Hepatocyte (in vitro differentiated cells): ENCODE measurements around the gene GALNT13. TPM values are rescaled to one million over a fixed set of nuclear protein-coding genes. Genes with fewer than 3 reads are reported as not detected.

Experiments used
- DNase-seq: peaks from one replicate; pipeline ENCODE4 v3.0.0-alpha.2; 2016; ENCODE audit warnings: low spot score
- H2AFZ ChIP-seq: fragments of 200-600 bp; sonication (generic); 2 replicates; pipeline ENCODE4 v1.6.0; 2016; ENCODE audit warnings: antibody characterized with exemption, mild to moderate bottlenecking
- H3K27ac ChIP-seq: fragments of 200-600 bp; sonication (generic); 2 replicates; pipeline ENCODE4 v1.5.1; 2016; ENCODE audit warnings: mild to moderate bottlenecking
- H3K27me3 ChIP-seq: fragments of 200-600 bp; sonication (generic); 2 replicates; pipeline ENCODE4 v1.6.1; 2016
- H3K36me3 ChIP-seq: fragments of 200-600 bp; sonication (generic); replicated peaks from 2 replicates; pipeline ENCODE4 v1.5.1; 2016; ENCODE audit warnings: low read depth; ENCODE audit not compliant: insufficient read depth
- H3K4me1 ChIP-seq: fragments of 200-600 bp; sonication (generic); 2 replicates; pipeline ENCODE4 v1.5.1; 2016; ENCODE audit warnings: mild to moderate bottlenecking, moderate library complexity; ENCODE audit not compliant: insufficient read depth
- H3K4me2 ChIP-seq: fragments of 200-600 bp; sonication (generic); 2 replicates; pipeline ENCODE4 v1.6.0; 2016
- H3K4me3 ChIP-seq: fragments of 200-600 bp; sonication (generic); 2 replicates; pipeline ENCODE4 v1.5.1; 2016; ENCODE audit warnings: mild to moderate bottlenecking
- H3K79me2 ChIP-seq: fragments of 200-600 bp; sonication (generic); 2 replicates; pipeline ENCODE4 v1.6.0; 2017; ENCODE audit warnings: mild to moderate bottlenecking
- H3K9me2 ChIP-seq: fragments of 200-600 bp; sonication (generic); replicated peaks from 2 replicates; pipeline ENCODE4 v1.6.0; 2017; ENCODE audit warnings: mild to moderate bottlenecking; ENCODE audit not compliant: insufficient read depth
- H3K9me3 ChIP-seq: fragments of 200-600 bp; sonication (generic); 2 replicates; pipeline ENCODE4 v1.5.1; 2016; ENCODE audit warnings: low read depth, mild to moderate bottlenecking
- H4K20me1 ChIP-seq: fragments of 200-600 bp; sonication (generic); 2 replicates; pipeline ENCODE4 v1.6.0; 2016; ENCODE audit warnings: mild to moderate bottlenecking; ENCODE audit not compliant: insufficient read depth, poor library complexity, severe bottlenecking
- EZH2 ChIP-seq: fragments of 200-600 bp; sonication (generic); IDR thresholded peaks from 2 replicates; pipeline ENCODE4 v1.6.1; 2016; ENCODE audit warnings: antibody characterized with exemption, mild to moderate bottlenecking, borderline replicate concordance
- EZH2phosphoT487 ChIP-seq: fragments of 200-600 bp; sonication (generic); IDR thresholded peaks from one replicate; pipeline ENCODE4 v1.6.1; 2018; ENCODE audit warnings: antibody characterized with exemption, mild to moderate bottlenecking, low read depth, moderate library complexity; ENCODE audit not compliant: unreplicated experiment, severe bottlenecking
- WGBS: methylation state at CpG from one replicate; pipeline ENCODE4 v1.1.6; 2016; ENCODE audit warnings: low lambda C conversion rate; ENCODE audit errors: missing lambda C conversion rate; 5-methylcytosine and 5-hydroxymethylcytosine counted together
- polyA plus RNA-seq: library from polyadenylated mRNA; unstranded; fragments of >200 nt; fragmentation: Nextera tagmentation; extraction: Ambion mirVana; gene quantifications from 2 replicates; pipeline ENCODE4 v1.2.1, GENCODE V29; 2016
- total RNA-seq: library from RNA; depleted of rRNA; stranded (reverse); fragments of >200 nt; gene quantifications from 2 replicates; pipeline ENCODE4 v1.2.3, GENCODE V29; 2014
- TF ChIP-seq, protein P1 (sequence below): fragments of 200-600 bp; sonication (generic); IDR thresholded peaks from 2 replicates; pipeline ENCODE4 v1.5.1; 2016; ENCODE audit warnings: antibody characterized with exemption, mild to moderate bottlenecking; ENCODE audit not compliant: poor library complexity

GALNT13 gene
- total and polyA plus RNA-seq, 2 experiments from 2014 or later, result 25.6 to 53.5 TPM

DNA sequence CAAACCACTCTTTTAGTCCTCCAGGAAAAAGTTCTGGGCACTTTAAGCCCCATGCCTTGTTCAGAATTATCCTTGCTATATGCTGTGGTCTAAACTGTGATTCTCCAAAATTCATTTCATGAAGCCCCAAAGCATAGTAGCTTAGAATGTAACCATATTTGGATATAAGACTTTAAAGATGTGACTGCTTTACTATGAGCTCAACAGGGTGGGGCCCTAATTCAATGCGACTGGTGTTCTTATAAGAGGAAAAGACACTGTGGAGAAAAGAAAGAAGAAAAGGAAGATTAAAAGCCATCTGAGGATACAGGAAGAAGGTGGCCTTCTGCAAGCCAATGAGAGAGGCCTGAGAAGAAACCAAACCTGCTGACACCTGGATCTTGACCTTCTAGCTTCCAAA lies 174.8 kb downstream of the GALNT13 start:
- Histone ChIP-seq H3K4me2 (no peak overlapping the region), H4K20me1 (no peaks in the 10 kb centered on the region), H3K27ac (no peak overlapping the region), H3K4me3 (no peak overlapping the region), H3K9me2 (no peaks in the 10 kb centered on the region), H3K9me3 (no peaks in the 10 kb centered on the region), H3K36me3 (no peaks in the 10 kb centered on the region), H3K4me1 (no peaks in the 10 kb centered on the region), H2AFZ (no peak overlapping the region), H3K79me2 (no peaks in the 10 kb centered on the region), H3K27me3 (no peaks in the 10 kb centered on the region)
- WGBS, result 97% methylated on average over 1 of the region's 1 CpG
- no peak for DNase-seq
- TF ChIP-seq EZH2, result no peak
- TF ChIP-seq, protein P1, sequence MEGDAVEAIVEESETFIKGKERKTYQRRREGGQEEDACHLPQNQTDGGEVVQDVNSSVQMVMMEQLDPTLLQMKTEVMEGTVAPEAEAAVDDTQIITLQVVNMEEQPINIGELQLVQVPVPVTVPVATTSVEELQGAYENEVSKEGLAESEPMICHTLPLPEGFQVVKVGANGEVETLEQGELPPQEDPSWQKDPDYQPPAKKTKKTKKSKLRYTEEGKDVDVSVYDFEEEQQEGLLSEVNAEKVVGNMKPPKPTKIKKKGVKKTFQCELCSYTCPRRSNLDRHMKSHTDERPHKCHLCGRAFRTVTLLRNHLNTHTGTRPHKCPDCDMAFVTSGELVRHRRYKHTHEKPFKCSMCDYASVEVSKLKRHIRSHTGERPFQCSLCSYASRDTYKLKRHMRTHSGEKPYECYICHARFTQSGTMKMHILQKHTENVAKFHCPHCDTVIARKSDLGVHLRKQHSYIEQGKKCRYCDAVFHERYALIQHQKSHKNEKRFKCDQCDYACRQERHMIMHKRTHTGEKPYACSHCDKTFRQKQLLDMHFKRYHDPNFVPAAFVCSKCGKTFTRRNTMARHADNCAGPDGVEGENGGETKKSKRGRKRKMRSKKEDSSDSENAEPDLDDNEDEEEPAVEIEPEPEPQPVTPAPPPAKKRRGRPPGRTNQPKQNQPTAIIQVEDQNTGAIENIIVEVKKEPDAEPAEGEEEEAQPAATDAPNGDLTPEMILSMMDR, result no peak
- TF ChIP-seq EZH2phosphoT487, result no peak

DNA sequence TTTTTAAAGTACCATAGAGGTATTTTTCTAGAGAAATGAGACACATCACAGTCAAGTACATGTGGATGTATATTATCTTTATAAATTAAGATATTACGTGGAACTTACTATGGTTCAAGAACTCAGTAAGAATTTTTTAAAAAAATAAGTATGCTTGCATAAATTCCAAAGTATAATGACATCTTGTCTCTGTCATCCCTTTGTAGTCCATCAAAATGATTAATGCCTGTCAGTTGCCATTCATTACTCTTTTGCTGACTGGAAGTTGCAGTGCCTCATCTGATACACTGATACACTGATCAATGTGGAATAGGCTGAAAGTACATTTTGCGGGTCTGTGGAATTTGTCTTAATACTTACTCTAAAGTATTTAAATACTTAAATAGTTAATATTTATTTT lies 177.2 kb downstream of the GALNT13 start:
- no peak overlapping the region for H3K27ac ChIP-seq
- H3K36me3 ChIP-seq, result no peaks in the 10 kb centered on the region
- H3K9me3 ChIP-seq, result no peaks in the 10 kb centered on the region
- H3K4me2 ChIP-seq, result no peak overlapping the region
- no peak for DNase-seq
- H3K79me2 ChIP-seq, result no peaks in the 10 kb centered on the region
- H3K9me2 ChIP-seq, result no peaks in the 10 kb centered on the region
- no peaks in the 10 kb centered on the region for H3K4me1 ChIP-seq
- no peaks in the 10 kb centered on the region for H4K20me1 ChIP-seq
- 96% methylated on average over 2 of the region's 2 CpGs for WGBS
- no peaks in the 10 kb centered on the region for H3K27me3 ChIP-seq
- no peak for TF ChIP-seq EZH2
- TF ChIP-seq, protein P1, result no peak
- TF ChIP-seq EZH2phosphoT487, result no peak
- H3K4me3 ChIP-seq, result no peak overlapping the region
- no peak overlapping the region for H2AFZ ChIP-seq

DNA sequence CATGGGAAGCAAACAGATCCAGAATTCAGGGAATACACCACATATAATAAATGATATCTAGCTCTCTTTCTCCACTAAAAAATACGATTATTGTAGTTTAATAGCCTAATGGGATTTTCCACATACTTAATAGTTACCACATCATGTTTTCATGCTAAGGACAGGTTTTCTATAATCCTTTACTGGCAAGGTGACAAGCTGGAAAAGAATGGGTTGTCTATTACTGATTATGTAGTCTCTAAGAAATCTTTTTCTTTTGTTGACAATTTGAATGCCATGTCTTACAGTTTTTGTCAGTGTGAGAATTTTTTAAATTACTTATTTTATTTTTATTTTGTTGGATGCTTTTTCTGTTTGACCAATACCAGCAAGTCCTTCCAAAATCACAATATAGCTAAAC lies 177.8 kb downstream of the GALNT13 start:
- TF ChIP-seq EZH2phosphoT487 (no peak), EZH2 (no peak)
- TF ChIP-seq, protein P1, result no peak
- Histone ChIP-seq H3K36me3 (no peaks in the 10 kb centered on the region), H3K79me2 (no peaks in the 10 kb centered on the region), H3K9me3 (no peaks in the 10 kb centered on the region), H3K9me2 (no peaks in the 10 kb centered on the region), H3K27me3 (no peaks in the 10 kb centered on the region), H4K20me1 (no peaks in the 10 kb centered on the region), H3K27ac (no peak overlapping the region), H2AFZ (no peak overlapping the region), H3K4me2 (no peak overlapping the region), H3K4me1 (no peaks in the 10 kb centered on the region), H3K4me3 (no peak overlapping the region)
- 77% methylated on average over 1 of the region's 1 CpG for WGBS
- no peak for DNase-seq

DNA sequence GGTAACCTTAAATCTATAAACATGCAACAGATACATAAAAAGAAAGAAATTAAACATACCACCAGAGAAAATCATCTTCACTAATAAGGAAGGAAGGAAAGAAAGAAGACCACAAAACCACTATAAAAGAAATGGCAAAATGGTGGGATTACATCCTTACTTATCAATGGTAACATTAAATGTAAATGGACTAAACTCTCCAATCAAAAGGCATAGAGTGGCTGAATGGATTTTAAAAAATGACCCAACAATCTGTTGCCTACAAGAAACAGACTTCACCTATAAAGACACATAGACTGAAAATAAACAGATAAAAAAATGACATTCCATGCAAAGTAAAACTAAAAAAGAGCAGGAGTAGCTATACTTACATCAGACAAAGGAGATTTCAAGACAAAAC lies 195.4 kb downstream of the GALNT13 start:
- no peak for DNase-seq
- Histone ChIP-seq H3K27me3 (no peaks in the 10 kb centered on the region), H3K4me3 (no peak overlapping the region), H3K4me2 (no peak overlapping the region), H3K9me2 (no peaks in the 10 kb centered on the region), H2AFZ (no peak overlapping the region), H3K79me2 (no peaks in the 10 kb centered on the region), H3K36me3 (no peaks in the 10 kb centered on the region), H4K20me1 (no peaks in the 10 kb centered on the region), H3K4me1 (no peaks in the 10 kb centered on the region), H3K9me3 (peaks cover 5% of the 10 kb centered on the region), H3K27ac (no peak overlapping the region)
- TF ChIP-seq EZH2 (no peak), EZH2phosphoT487 (no peak)
- TF ChIP-seq, protein P1, result no peak
